ENCODE results near the gene EXOC4. TPM values are rescaled to one million over a fixed set of nuclear protein-coding genes. Genes with fewer than 3 reads are reported as not detected.

Gene EXOC4
- total RNA-seq, 4 donors from 2014 or later: 36.6 to 64.0 (median 57.4) TPM

DNA sequence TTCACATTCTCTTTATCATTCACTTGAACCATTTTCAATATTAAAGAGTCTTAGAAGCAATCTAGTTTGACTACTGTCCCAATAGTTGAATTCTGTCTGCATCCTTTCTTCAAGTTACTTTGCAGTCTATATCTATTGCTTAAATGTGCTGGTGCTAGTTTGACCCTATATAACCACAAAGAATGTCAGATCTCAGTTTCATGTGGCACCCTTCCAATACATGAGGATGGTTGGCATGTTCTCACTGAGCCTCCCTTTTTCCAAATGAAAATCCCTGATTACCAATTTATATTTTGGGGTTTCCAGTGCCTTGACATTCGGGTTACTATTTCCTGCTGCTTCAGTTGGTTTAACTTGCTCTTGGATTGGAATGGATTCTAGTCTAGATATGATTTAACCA is 292.7 kb downstream of the EXOC4 start:
- TF ChIP-seq EP300 (IDR thresholded peaks at IDR 0.05) (no peak), POLR2AphosphoS5 (IDR thresholded peaks at IDR 0.05) (no peak), POLR2A (IDR thresholded peaks at IDR 0.05; ENCODE audit: low read depth) (no peak)
- TF ChIP-seq, protein P1, sequence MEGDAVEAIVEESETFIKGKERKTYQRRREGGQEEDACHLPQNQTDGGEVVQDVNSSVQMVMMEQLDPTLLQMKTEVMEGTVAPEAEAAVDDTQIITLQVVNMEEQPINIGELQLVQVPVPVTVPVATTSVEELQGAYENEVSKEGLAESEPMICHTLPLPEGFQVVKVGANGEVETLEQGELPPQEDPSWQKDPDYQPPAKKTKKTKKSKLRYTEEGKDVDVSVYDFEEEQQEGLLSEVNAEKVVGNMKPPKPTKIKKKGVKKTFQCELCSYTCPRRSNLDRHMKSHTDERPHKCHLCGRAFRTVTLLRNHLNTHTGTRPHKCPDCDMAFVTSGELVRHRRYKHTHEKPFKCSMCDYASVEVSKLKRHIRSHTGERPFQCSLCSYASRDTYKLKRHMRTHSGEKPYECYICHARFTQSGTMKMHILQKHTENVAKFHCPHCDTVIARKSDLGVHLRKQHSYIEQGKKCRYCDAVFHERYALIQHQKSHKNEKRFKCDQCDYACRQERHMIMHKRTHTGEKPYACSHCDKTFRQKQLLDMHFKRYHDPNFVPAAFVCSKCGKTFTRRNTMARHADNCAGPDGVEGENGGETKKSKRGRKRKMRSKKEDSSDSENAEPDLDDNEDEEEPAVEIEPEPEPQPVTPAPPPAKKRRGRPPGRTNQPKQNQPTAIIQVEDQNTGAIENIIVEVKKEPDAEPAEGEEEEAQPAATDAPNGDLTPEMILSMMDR (IDR thresholded peaks at IDR 0.05): no peak
- intact Hi-C loops (cut with DNase I): no loop called here
- Histone ChIP-seq H3K27me3 (no peaks in the 10 kb centered on the region), H3K4me1 (peaks cover 0 to 12% (median 8%) of the 10 kb centered on the region in 4 donors), H3K27ac (replicated peaks in 1 of 4) (no peak overlapping the region), H3K9me3 (no peaks in the 10 kb centered on the region), H3K36me3 (no peaks in the 10 kb centered on the region), H3K4me3 (no peak overlapping the region)
- whole genome bisulfite sequencing: 100% methylated on average over 1 of the region's 1 CpG
- no peak for DNase-seq (ENCODE audit: extremely low spot score)

DNA sequence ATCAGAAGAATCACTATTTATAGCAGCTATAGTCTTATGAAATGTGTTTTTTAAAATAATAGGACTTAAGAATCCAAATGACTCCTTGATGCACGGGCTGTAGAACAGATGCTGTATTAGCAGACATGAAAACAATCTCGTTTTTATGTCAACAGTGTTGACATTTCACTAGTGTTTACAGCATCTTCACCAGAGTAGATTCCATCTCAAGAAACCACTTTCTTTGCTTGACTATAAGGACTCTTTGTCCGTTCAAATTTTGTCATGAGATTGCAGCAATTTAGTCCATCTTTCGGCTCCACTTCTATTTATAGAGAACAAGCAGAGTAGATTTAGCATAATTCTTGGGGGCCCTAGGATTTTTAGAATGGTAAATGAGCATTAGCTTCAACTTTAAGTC is 295.1 kb downstream of the EXOC4 start:
- intact Hi-C loops (cut with DNase I): no loop called here

DNA sequence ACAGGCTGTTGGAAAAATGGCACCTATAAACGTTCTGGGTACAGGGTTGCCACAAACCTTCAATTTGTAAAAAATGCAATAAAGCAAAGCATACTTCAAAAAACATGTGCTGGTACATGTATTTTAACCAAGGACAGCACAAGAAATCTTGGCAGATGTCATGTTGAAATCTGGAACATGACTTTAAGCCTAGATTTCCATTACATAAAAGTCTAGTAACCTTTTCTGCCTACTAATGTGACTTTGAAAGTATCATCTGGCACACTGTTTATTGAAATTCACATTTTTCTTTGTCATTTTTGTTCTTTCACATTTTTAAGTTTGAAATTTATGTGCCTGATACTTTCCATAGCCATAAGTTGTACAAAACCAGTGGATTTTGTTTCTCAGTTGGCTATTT is 296.8 kb downstream of the EXOC4 start:
- H3K27me3 ChIP-seq: no peaks in the 10 kb centered on the region

More for the DNA sequence above, 295.1 kb downstream of the EXOC4 start:
- WGBS: 87% methylated on average over 4 of the region's 4 CpGs
- no peak for DNase-seq (ENCODE audit: extremely low spot score)
- TF ChIP-seq, protein P1 (IDR thresholded peaks at IDR 0.05): no peak
- no peak for TF ChIP-seq EP300 (IDR thresholded peaks at IDR 0.05)
- no peak for TF ChIP-seq POLR2A (IDR thresholded peaks at IDR 0.05; ENCODE audit: low read depth)
- no peak for TF ChIP-seq POLR2AphosphoS5 (IDR thresholded peaks at IDR 0.05)
- Histone ChIP-seq H3K4me1 (peaks cover 0 to 12% (median 8%) of the 10 kb centered on the region in 4 donors), H3K9me3 (no peaks in the 10 kb centered on the region), H3K27me3 (no peaks in the 10 kb centered on the region), H3K27ac (replicated peaks in 1 of 4) (no peak overlapping the region), H3K36me3 (no peaks in the 10 kb centered on the region), H3K4me3 (no peak overlapping the region)

DNA sequence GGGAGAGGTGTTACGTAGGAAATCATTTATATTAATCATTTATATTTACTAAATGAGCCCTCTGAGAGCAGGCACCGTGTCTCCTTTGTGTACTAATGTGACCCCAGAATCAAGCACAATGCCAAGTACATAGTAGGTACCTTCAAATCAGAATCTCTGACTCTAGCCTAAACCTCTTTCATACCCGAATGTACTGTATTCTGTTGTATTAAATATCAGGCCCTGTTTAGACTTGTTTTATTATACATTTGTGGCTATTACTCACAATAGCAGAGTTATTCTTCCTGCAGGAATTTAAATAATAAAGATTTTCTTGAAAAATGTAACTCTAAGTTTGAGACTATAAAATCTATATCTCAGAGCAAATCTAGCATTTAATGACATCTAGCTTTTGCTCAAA is 297.3 kb downstream of the EXOC4 start:
- WGBS: 64% methylated on average over 3 of the region's 3 CpGs

More for the DNA sequence above, 296.8 kb downstream of the EXOC4 start:
- H3K4me3 ChIP-seq: no peak overlapping the region
- TF ChIP-seq, protein P1 (IDR thresholded peaks at IDR 0.05): no peak
- no peak for TF ChIP-seq POLR2AphosphoS5 (IDR thresholded peaks at IDR 0.05)
- no peak for TF ChIP-seq POLR2A (IDR thresholded peaks at IDR 0.05; ENCODE audit: low read depth)
- no peak for TF ChIP-seq EP300 (IDR thresholded peaks at IDR 0.05)
- H3K9me3 ChIP-seq: no peaks in the 10 kb centered on the region
- no peak for DNase-seq (ENCODE audit: extremely low spot score)
- H3K4me1 ChIP-seq: peaks cover 0 to 12% (median 8%) of the 10 kb centered on the region in 4 donors
- 74% methylated on average over 1 of the region's 1 CpG for WGBS
- H3K27ac ChIP-seq (replicated peaks in 1 of 4): no peak overlapping the region
- intact Hi-C loops (cut with DNase I): no loop called here
- H3K36me3 ChIP-seq: no peaks in the 10 kb centered on the region

More for the DNA sequence above, 297.3 kb downstream of the EXOC4 start:
- Histone ChIP-seq H3K27me3 (no peaks in the 10 kb centered on the region), H3K4me3 (no peak overlapping the region), H3K27ac (replicated peaks in 1 of 4) (no peak overlapping the region), H3K9me3 (no peaks in the 10 kb centered on the region), H3K4me1 (peaks cover 0 to 12% (median 8%) of the 10 kb centered on the region in 4 donors), H3K36me3 (no peaks in the 10 kb centered on the region)
- DNase-seq (ENCODE audit: extremely low spot score): no peak
- TF ChIP-seq, protein P1 (IDR thresholded peaks at IDR 0.05): no peak
- TF ChIP-seq POLR2A (IDR thresholded peaks at IDR 0.05; ENCODE audit: low read depth) (no peak), POLR2AphosphoS5 (IDR thresholded peaks at IDR 0.05) (no peak), EP300 (IDR thresholded peaks at IDR 0.05) (no peak)
- intact Hi-C loops (cut with DNase I): no loop called here
